Measurements from ENCODE around the gene RRBP1. TPM values are rescaled to one million over a fixed set of nuclear protein-coding genes. Genes with fewer than 3 reads are reported as not detected.

The RRBP1 gene
- total RNA-seq, 2 experiments from 2014 or later: 26.4 to 27.2 TPM

- no peak overlapping the region for H3K27ac Mint-ChIP-seq
- H3K27ac ChIP-seq (ENCODE audit: low read depth in 1 of 2, low read length in 2 of 2): no peak overlapping the region
- TF ChIP-seq CTCF (IDR thresholded peaks at IDR 0.05): no peak
Measured at GRCh38 chr20:17657898-17658647, 24.0 kb downstream of the RRBP1 start.

DNA sequence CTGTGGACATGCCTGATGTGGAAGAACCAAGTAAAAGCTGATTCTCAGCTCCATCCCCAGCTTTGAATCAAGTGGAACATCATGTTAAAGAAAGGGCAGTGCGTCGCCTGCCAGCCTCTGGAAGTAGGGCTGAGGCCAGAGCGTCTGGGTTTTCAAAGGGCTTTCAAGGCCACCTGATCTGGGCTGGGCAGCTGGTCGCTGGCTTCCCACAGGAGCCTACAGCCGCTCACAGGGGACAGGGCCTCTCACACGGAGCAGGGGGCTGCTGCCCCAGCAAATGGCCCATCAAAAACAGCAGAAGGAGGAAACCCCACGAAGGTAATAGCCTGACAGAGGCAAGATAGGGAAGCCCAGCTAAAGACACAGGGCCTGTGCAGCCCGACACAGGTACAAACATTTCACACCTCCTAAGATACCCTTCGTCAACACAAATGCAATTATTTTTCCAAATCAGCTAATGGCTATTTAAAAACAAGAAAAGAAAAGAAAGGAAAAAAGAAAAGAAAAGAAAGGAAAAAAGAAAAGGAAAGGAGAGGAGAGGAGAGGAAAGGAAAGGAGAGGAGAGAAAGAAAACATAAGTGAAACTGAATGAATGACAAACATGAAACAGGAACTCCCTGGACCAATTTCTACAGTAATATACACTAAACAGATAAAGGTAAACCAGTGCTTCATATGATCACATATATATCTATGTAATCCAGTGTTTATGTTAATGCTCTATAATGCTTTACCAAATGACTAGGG lies 24.8 kb downstream of the RRBP1 start:
- Mint-ChIP-seq H3K9me3 (no peaks in the 10 kb centered on the region), H3K4me3 (no peak overlapping the region), H3K36me3 (ENCODE audit: low read depth) (peaks cover 37% of the 10 kb centered on the region), H3K4me1 (ENCODE audit: low read depth) (no peaks in the 10 kb centered on the region), H3K27ac (no peak overlapping the region), H3K27me3 (no peaks in the 10 kb centered on the region)
- intact Hi-C loops (cut with DNase I, micrococcal nuclease): loop anchor here in 1 of 2 experiments (10.0 kb wide), 1 partner anchor 238 kb away; no protein-coding TSS in a partner anchor
- TF ChIP-seq CTCF (IDR thresholded peaks at IDR 0.05): no peak
- Histone ChIP-seq H3K4me3 (ENCODE audit: low read length) (no peak overlapping the region), H3K27ac (ENCODE audit: low read depth in 1 of 2, low read length in 2 of 2) (no peak overlapping the region), H3K36me3 (ENCODE audit: insufficient read depth, low read length) (peaks cover 10% of the 10 kb centered on the region), H3K27me3 (ENCODE audit: control insufficient read depth in 1 of 2, insufficient read depth in 2 of 2, low read length in 2 of 2) (no peaks in the 10 kb centered on the region), H3K9me3 (ENCODE audit: control insufficient read depth in 1 of 2, insufficient read depth in 1 of 2, low read length in 2 of 2) (peaks cover 0 to 21% of the 10 kb centered on the region in 2 experiments), H3K4me1 (ENCODE audit: insufficient read depth, low read length) (no peaks in the 10 kb centered on the region)
- no peak for ATAC-seq (ENCODE audit: poor library complexity)
- DNase-seq: no peak
- CTCF ChIA-PET: no interaction called here
- POLR2A ChIA-PET: no interaction called here

More at GRCh38 chr20:17657898-17658647, 24.0 kb downstream of the RRBP1 start:
- CTCF ChIA-PET: no interaction called here
- H3K4me3 Mint-ChIP-seq: no peak overlapping the region
- ATAC-seq (ENCODE audit: poor library complexity): no peak
- H3K27me3 Mint-ChIP-seq: no peaks in the 10 kb centered on the region
- peaks cover 10% of the 10 kb centered on the region for H3K36me3 ChIP-seq (ENCODE audit: insufficient read depth, low read length)
- no peak overlapping the region for H3K4me3 ChIP-seq (ENCODE audit: low read length)
- no peaks in the 10 kb centered on the region for H3K27me3 ChIP-seq (ENCODE audit: control insufficient read depth in 1 of 2, insufficient read depth in 2 of 2, low read length in 2 of 2)
- H3K9me3 Mint-ChIP-seq: no peaks in the 10 kb centered on the region
- peaks cover 0 to 21% of the 10 kb centered on the region in 2 experiments for H3K9me3 ChIP-seq (ENCODE audit: control insufficient read depth in 1 of 2, insufficient read depth in 1 of 2, low read length in 2 of 2)
- POLR2A ChIA-PET: no interaction called here
- no peaks in the 10 kb centered on the region for H3K4me1 ChIP-seq (ENCODE audit: insufficient read depth, low read length)
- intact Hi-C loops (cut with DNase I, micrococcal nuclease): loop anchor here in 1 of 2 experiments (10.0 kb wide), 1 partner anchor 237 kb away; no protein-coding TSS in a partner anchor
- no peaks in the 10 kb centered on the region for H3K4me1 Mint-ChIP-seq (ENCODE audit: low read depth)
- peaks cover 37% of the 10 kb centered on the region for H3K36me3 Mint-ChIP-seq (ENCODE audit: low read depth)
- no peak for DNase-seq

- TF ChIP-seq CTCF (IDR thresholded peaks at IDR 0.05): no peak
- Histone ChIP-seq H3K27me3 (ENCODE audit: control insufficient read depth in 1 of 2, insufficient read depth in 2 of 2, low read length in 2 of 2) (no peaks in the 10 kb centered on the region), H3K9me3 (ENCODE audit: control insufficient read depth in 1 of 2, insufficient read depth in 1 of 2, low read length in 2 of 2) (peaks cover 0 to 21% of the 10 kb centered on the region in 2 experiments), H3K27ac (ENCODE audit: low read depth in 1 of 2, low read length in 2 of 2) (no peak overlapping the region), H3K4me1 (ENCODE audit: insufficient read depth, low read length) (no peaks in the 10 kb centered on the region), H3K4me3 (ENCODE audit: low read length) (no peak overlapping the region), H3K36me3 (ENCODE audit: insufficient read depth, low read length) (peaks cover 10% of the 10 kb centered on the region)
- ATAC-seq (ENCODE audit: poor library complexity) (no peak), DNase-seq (no peak)
- CTCF ChIA-PET: interaction anchor here (1.9 kb wide), 1 partner anchor 27 kb away, joined by 5 read pairs; no protein-coding TSS in a partner anchor
- no peaks in the 10 kb centered on the region for H3K4me1 Mint-ChIP-seq (ENCODE audit: low read depth)
- no peaks in the 10 kb centered on the region for H3K9me3 Mint-ChIP-seq
- H3K4me3 Mint-ChIP-seq: no peak overlapping the region
- no peaks in the 10 kb centered on the region for H3K27me3 Mint-ChIP-seq
- POLR2A ChIA-PET: no interaction called here
- no peak overlapping the region for H3K27ac Mint-ChIP-seq
- peaks cover 34% of the 10 kb centered on the region for H3K36me3 Mint-ChIP-seq (ENCODE audit: low read depth)
- intact Hi-C loops (cut with DNase I, micrococcal nuclease): loop anchor here in 1 of 2 experiments (10.0 kb wide), 1 partner anchor 239 kb away; no protein-coding TSS in a partner anchor
Measured at GRCh38 chr20:17655865-17656479, 26.1 kb downstream of the RRBP1 start.
